Measurements from ENCODE around the gene ADIPOR1.
"Not testable (repeated sequence)": the region's sequence is repeated elsewhere in the genome, so short reads cannot be mapped to it uniquely, and the experiment has no call there.

Gene ADIPOR1

GRCh38 chr1:202941372-202941771 is 16.7 kb downstream of the ADIPOR1 start:
- in situ Hi-C loops (cut with MboI; ENCODE audit: low sequenced_read_pairs): no loop called here

GRCh38 chr1:202940561-202940960 is 17.6 kb downstream of the ADIPOR1 start:
- in situ Hi-C loops (cut with MboI; ENCODE audit: low sequenced_read_pairs): no loop called here

GRCh38 chr1:202938287-202938925 is 19.7 kb downstream of the ADIPOR1 start:
- in situ Hi-C loops (cut with MboI; ENCODE audit: low sequenced_read_pairs): no loop called here

- in situ Hi-C loops (cut with MboI; ENCODE audit: low sequenced_read_pairs): not testable (repeated sequence)
These were observed 21.7 kb downstream of the ADIPOR1 start for GRCh38 chr1:202936409-202936808.

GRCh38 chr1:202935844-202936243 is 22.3 kb downstream of the ADIPOR1 start:
- in situ Hi-C loops (cut with MboI; ENCODE audit: low sequenced_read_pairs): no loop called here

- in situ Hi-C loops (cut with MboI; ENCODE audit: low sequenced_read_pairs): no loop called here
These were observed 23.4 kb downstream of the ADIPOR1 start for GRCh38 chr1:202934755-202935154.

GRCh38 chr1:202932476-202932875 is 25.6 kb downstream of the ADIPOR1 start:
- in situ Hi-C loops (cut with MboI; ENCODE audit: low sequenced_read_pairs): no loop called here

- in situ Hi-C loops (cut with MboI; ENCODE audit: low sequenced_read_pairs): no loop called here
These were observed 31.3 kb downstream of the ADIPOR1 start, which contains the start of gene KLHL12 for GRCh38 chr1:202926581-202927491. TSS of gene KLHL12 (minus strand) at chr1:202927234. CDS start at chr1:202925162, 2,072 bp downstream.

GRCh38 chr1:202923533-202923932 is 34.6 kb downstream of the ADIPOR1 start:
- in situ Hi-C loops (cut with MboI; ENCODE audit: low sequenced_read_pairs): no loop called here

GRCh38 chr1:202919615-202920014 is 38.5 kb downstream of the ADIPOR1 start:
- in situ Hi-C loops (cut with MboI; ENCODE audit: low sequenced_read_pairs): no loop called here

- in situ Hi-C loops (cut with MboI; ENCODE audit: low sequenced_read_pairs): no loop called here
These were observed 43.0 kb downstream of the ADIPOR1 start for GRCh38 chr1:202915146-202915545.

- in situ Hi-C loops (cut with MboI; ENCODE audit: low sequenced_read_pairs): not testable (repeated sequence)
These were observed 45.6 kb downstream of the ADIPOR1 start for GRCh38 chr1:202912476-202912875.

GRCh38 chr1:202909494-202909893 is 48.6 kb downstream of the ADIPOR1 start:
- in situ Hi-C loops (cut with MboI; ENCODE audit: low sequenced_read_pairs): no loop called here

- in situ Hi-C loops (cut with MboI; ENCODE audit: low sequenced_read_pairs): no loop called here
These were observed 49.1 kb downstream of the ADIPOR1 start for GRCh38 chr1:202908998-202909397.

GRCh38 chr1:202905331-202905730 is 52.8 kb downstream of the ADIPOR1 start:
- in situ Hi-C loops (cut with MboI; ENCODE audit: low sequenced_read_pairs): no loop called here

- in situ Hi-C loops (cut with MboI; ENCODE audit: low sequenced_read_pairs): not testable (repeated sequence)
These were observed 54.3 kb downstream of the ADIPOR1 start for GRCh38 chr1:202903808-202904207.

GRCh38 chr1:202901555-202901954 is 56.6 kb downstream of the ADIPOR1 start:
- in situ Hi-C loops (cut with MboI; ENCODE audit: low sequenced_read_pairs): no loop called here

- in situ Hi-C loops (cut with MboI; ENCODE audit: low sequenced_read_pairs): no loop called here
These were observed 65.6 kb downstream of the ADIPOR1 start for GRCh38 chr1:202892501-202892900.

Data from hTERT RPE-1 (cell line).